HepG2 (cell line): ENCODE measurements around the gene FOXA1. TPM values are rescaled to one million over a fixed set of nuclear protein-coding genes. Genes with fewer than 3 reads are reported as not detected.

Experiments
- CC2D1A ChIP-seq: sonication (generic); formaldehyde crosslinking; IDR thresholded peaks from 2 replicates; pipeline ENCODE4 v1.8.1; 2023; ENCODE audit warnings: mild to moderate bottlenecking, missing genetic modification reagents
- CERS6 ChIP-seq: sonication (generic); formaldehyde crosslinking; IDR thresholded peaks from 2 replicates; pipeline ENCODE4 v1.5.0; 2020; ENCODE audit warnings: missing genetic modification reagents
- FUBP1 ChIP-seq: sonication (generic); formaldehyde crosslinking; IDR thresholded peaks from 2 replicates; pipeline ENCODE4 v1.5.1; 2020; ENCODE audit warnings: missing genetic modification reagents, mild to moderate bottlenecking, borderline replicate concordance
- HOXA9 ChIP-seq: sonication (generic); formaldehyde crosslinking; IDR thresholded peaks from 2 replicates; pipeline ENCODE4 v1.8.1; 2022; ENCODE audit warnings: missing genetic modification reagents, mild to moderate bottlenecking, moderate library complexity, borderline replicate concordance
- KDM2A ChIP-seq: sonication (generic); formaldehyde crosslinking; IDR thresholded peaks from 2 replicates; pipeline ENCODE4 v1.4.0; 2020; ENCODE audit warnings: low read depth, missing genetic modification reagents, borderline replicate concordance
- MED1 ChIP-seq: sonication (generic); formaldehyde crosslinking; IDR thresholded peaks from 2 replicates; pipeline ENCODE4 v1.4.0; 2020; ENCODE audit warnings: missing genetic modification reagents
- MLX ChIP-seq: IDR thresholded peaks from 2 replicates; pipeline ENCODE4 v1.6.1; 2016
- NFIB ChIP-seq: sonication (generic); formaldehyde crosslinking; IDR thresholded peaks from 2 replicates; pipeline ENCODE4 v1.9.0; 2021; ENCODE audit warnings: missing genetic modification reagents, mild to moderate bottlenecking, borderline replicate concordance
- NR2C2 ChIP-seq: sonication (generic); formaldehyde crosslinking; IDR thresholded peaks from 2 replicates; pipeline ENCODE4 v1.4.0; 2020; ENCODE audit warnings: missing genetic modification reagents, mild to moderate bottlenecking, moderate library complexity, borderline replicate concordance
- SAFB2 ChIP-seq: sonication (generic); formaldehyde crosslinking; IDR thresholded peaks from 2 replicates; pipeline ENCODE4 v1.5.1; 2020; ENCODE audit warnings: missing genetic modification reagents, low read depth, mild to moderate bottlenecking, borderline replicate concordance
- SNRNP70 ChIP-seq: fragments of 200-400 bp; formaldehyde crosslinking; IDR thresholded peaks from 2 replicates; pipeline ENCODE4 v1.6.1; 2017; ENCODE audit warnings: mild to moderate bottlenecking, low read depth, low read length, moderate library complexity
- SOX6 ChIP-seq, 2 experiments: fragments of 450-650 bp in 1 of 2; sonication (generic) in 1 of 2; formaldehyde crosslinking in 1 of 2; IDR thresholded peaks; 2 replicates each; pipeline versions ENCODE4 v1.4.0 to v1.6.1; 2017 to 2020; ENCODE audit warnings: antibody characterized with exemption in 1 of 2, mild to moderate bottlenecking in 1 of 2, missing genetic modification reagents in 1 of 2
- USF2 ChIP-seq, 2 experiments: sonication (generic) in 1 of 2; formaldehyde crosslinking in 1 of 2; IDR thresholded peaks; 2 replicates each; pipeline versions ENCODE4 v1.5.1 to v1.6.1; 2011 to 2020; ENCODE audit warnings: borderline replicate concordance in 1 of 2, low read depth in 1 of 2, low read length in 1 of 2, mild to moderate bottlenecking in 1 of 2, missing genetic modification reagents in 1 of 2, moderate library complexity in 1 of 2
- YY1 ChIP-seq: IDR thresholded peaks from 2 replicates; pipeline ENCODE4 v1.6.1; 2011; ENCODE audit warnings: low read length, low read depth, moderate library complexity, mild to moderate bottlenecking; ENCODE audit not compliant: insufficient read depth, insufficient replicate concordance
- ZBTB37 ChIP-seq: sonication (generic); formaldehyde crosslinking; IDR thresholded peaks from 2 replicates; pipeline ENCODE4 v1.4.0; 2020; ENCODE audit warnings: mild to moderate bottlenecking, missing genetic modification reagents
- ZNF234 ChIP-seq: sonication (generic); formaldehyde crosslinking; conservative IDR thresholded peaks from 2 replicates; pipeline ENCODE4 v1.5.1; 2020; ENCODE audit warnings: mild to moderate bottlenecking, missing genetic modification reagents
- ZNF331 ChIP-seq: sonication (generic); formaldehyde crosslinking; IDR thresholded peaks from 2 replicates; pipeline ENCODE4 v1.4.0; 2020; ENCODE audit warnings: missing genetic modification reagents
- ZNF33B ChIP-seq: sonication (generic); formaldehyde crosslinking; IDR thresholded peaks from 2 replicates; pipeline ENCODE4 v1.5.1; 2020; ENCODE audit warnings: mild to moderate bottlenecking, missing genetic modification reagents
- ZNF501 ChIP-seq: sonication (generic); formaldehyde crosslinking; IDR thresholded peaks from 2 replicates; pipeline ENCODE4 v1.5.1; 2020; ENCODE audit warnings: mild to moderate bottlenecking, moderate library complexity, missing genetic modification reagents
- ZNF775 ChIP-seq: sonication (generic); formaldehyde crosslinking; IDR thresholded peaks from 2 replicates; pipeline ENCODE4 v1.4.0; 2020; ENCODE audit warnings: missing genetic modification reagents, mild to moderate bottlenecking, moderate library complexity, borderline replicate concordance
- ZNF792 ChIP-seq: IDR thresholded peaks from 2 replicates; pipeline ENCODE4 v1.6.1; 2016
- ZNF883 ChIP-seq: sonication (generic); formaldehyde crosslinking; IDR thresholded peaks from 2 replicates; pipeline ENCODE4 v1.5.1; 2020; ENCODE audit warnings: mild to moderate bottlenecking, missing genetic modification reagents; ENCODE audit errors: not compliant biosample characterization
- polyA plus RNA-seq, 8 experiments: library from polyadenylated mRNA; depleted of rRNA in 3 of 8; stranded (reverse) in 7 of 8; unstranded in 1 of 8; fragments of >200 nt; fragmentation: Illumina TruSeq in 4 of 8; extraction: Trizol in 4 of 8; gene quantifications; 2 replicates each; pipeline versions ENCODE4 v1.2.1 to v1.2.3, GENCODE V29; 2011 to 2016; ENCODE audit warnings: low read depth in 4 of 8, missing spikeins in 1 of 8, mixed read lengths in 1 of 8; ENCODE audit not compliant: insufficient read depth in 1 of 8
- total RNA-seq, 5 experiments: library from RNA; depleted of rRNA; stranded (reverse); fragments of >200 nt; fragmentation: Illumina TruSeq; extraction: Trizol; gene quantifications; 2 replicates each; pipeline ENCODE4 v1.2.3, GENCODE V29; 2016; ENCODE audit warnings: low read depth in 1 of 5

FOXA1 gene
- total and polyA plus RNA-seq, 2 of the 13 experiments (the other 11 are each of a cell fraction or from before 2014, with no cell fraction given), result 43.4 to 58.6 TPM

- TF ChIP-seq FUBP1, result no peak
- TF ChIP-seq ZNF883 (CRISPR knock-in tag), result no peak
- TF ChIP-seq CC2D1A, result no peak
- TF ChIP-seq MED1 (CRISPR knock-in tag), result peak; percentile 34; the same call in 1 of the 2 replicates
- TF ChIP-seq SNRNP70, result no peak
- no peak; the same call in 1 of the 2 replicates for TF ChIP-seq ZNF775 (CRISPR knock-in tag)
- TF ChIP-seq SAFB2 (CRISPR knock-in tag), result no peak
- TF ChIP-seq NFIB (CRISPR knock-in tag), result no peak
- no peak for TF ChIP-seq ZNF501 (CRISPR knock-in tag)
- no peak for TF ChIP-seq USF2 (IDR thresholded peaks at IDR 0.05; ENCODE audit: low read depth, low read length)
- TF ChIP-seq USF2 (CRISPR knock-in tag; IDR thresholded peaks at IDR 0.05; ENCODE audit: borderline replicate concordance), result no peak
- no peak for TF ChIP-seq CERS6 (CRISPR knock-in tag)
- TF ChIP-seq SOX6 (IDR thresholded peaks at IDR 0.05), result no peak
- 0 out of 2 replicates have a peak, but pooled peaks have one; percentile 27 for TF ChIP-seq SOX6 (CRISPR knock-in tag; IDR thresholded peaks at IDR 0.05)
- no peak for TF ChIP-seq HOXA9 (CRISPR knock-in tag)
- TF ChIP-seq NR2C2 (CRISPR knock-in tag), result no peak
- TF ChIP-seq ZNF234, result no peak
- TF ChIP-seq MLX (CRISPR knock-in tag), result peak; percentile 25; the same call in 1 of the 2 replicates
- no peak for TF ChIP-seq YY1
- no peak for TF ChIP-seq ZNF331 (CRISPR knock-in tag)
- no peak for TF ChIP-seq ZNF33B (CRISPR knock-in tag)
- TF ChIP-seq KDM2A (CRISPR knock-in tag), result no peak
- no peak for TF ChIP-seq ZBTB37
- TF ChIP-seq ZNF792 (CRISPR knock-in tag), result no peak
Observed at GRCh38 chr14:37565550-37565949, 29.5 kb downstream of the FOXA1 start (continued).
